Endothelial cell of umbilical vein (primary cell): ENCODE measurements around the gene AP5Z1.

ENCODE experiments used
- EZH2 ChIP-seq: IDR thresholded peaks from 2 replicates; pipeline ENCODE4 v1.6.1; 2012; ENCODE audit warnings: borderline replicate concordance, low read depth, mild to moderate bottlenecking, moderate library complexity, low read length, inconsistent platforms; ENCODE audit not compliant: severe bottlenecking
- POLR2A ChIP-seq: IDR thresholded peaks from 2 replicates; pipeline ENCODE4 v1.6.1; 2012; ENCODE audit warnings: low read depth, mild to moderate bottlenecking, control low read depth, low read length

DNA sequence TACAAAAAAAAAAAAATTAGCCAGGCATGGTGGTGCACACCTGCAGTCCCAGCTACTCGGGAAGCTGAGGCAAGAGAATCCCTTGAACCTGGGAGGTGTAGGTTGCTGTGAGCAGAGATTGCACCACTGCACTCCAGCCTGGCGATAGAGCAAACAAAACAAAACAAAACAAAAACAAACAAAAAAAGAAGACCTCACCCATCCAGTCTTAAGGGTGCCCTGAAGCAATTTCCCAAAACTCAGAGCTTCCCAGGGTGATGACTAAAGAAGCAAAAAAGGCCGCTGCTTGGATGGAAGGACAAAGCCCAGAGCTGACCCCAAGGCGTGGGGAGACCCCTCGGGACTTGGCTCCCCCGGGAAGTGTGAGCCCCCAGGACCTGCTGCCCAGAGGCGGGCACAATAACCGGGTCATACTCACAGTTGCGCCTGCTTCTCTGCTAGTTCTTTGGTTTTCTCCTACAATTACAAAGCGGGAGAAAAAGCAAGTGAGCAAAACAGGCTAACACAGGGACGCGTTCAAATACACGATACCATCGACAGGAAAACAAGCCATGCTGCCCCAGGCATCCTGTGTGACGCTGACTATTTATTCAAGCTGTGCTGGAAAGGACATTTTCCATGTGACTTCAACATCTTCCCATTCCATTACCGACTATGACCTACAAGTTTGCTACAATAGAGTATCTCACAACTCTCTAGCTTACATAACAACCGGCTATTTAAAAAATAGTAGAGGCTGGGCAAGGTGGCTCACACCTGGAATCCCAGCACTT, 56.5 kb downstream of the AP5Z1 start:
- TF ChIP-seq EZH2 (no peak), POLR2A (no peak)
